Uterus (tissue), 4 donors: ENCODE data around the gene AGPAT4. TPM values are rescaled to one million over a fixed set of nuclear protein-coding genes. Genes with fewer than 3 reads are reported as not detected.

Experiments
- DNase-seq, 2 donors: peaks; one replicate each; pipeline ENCODE4 v3.0.0-alpha.2; 2019 to 2020
- H3K27ac ChIP-seq, 2 donors: fragments of 200-600 bp; sonication (generic); 1 replicate in 1 of 2; 2 replicates in 1 of 2; pipeline ENCODE4 v1.5.1; 2016 to 2018
- H3K27me3 ChIP-seq, 2 donors: fragments of 200-600 bp; sonication (generic); one replicate each; pipeline ENCODE4 v1.5.1; 2018 to 2019; ENCODE audit warnings: control low read depth in 1 of 2
- H3K36me3 ChIP-seq, 2 donors: fragments of 200-600 bp; sonication (generic); one replicate each; pipeline ENCODE4 v1.5.1; 2019; ENCODE audit warnings: control low read depth in 1 of 2
- H3K4me1 ChIP-seq, 2 donors: fragments of 200-600 bp; sonication (generic); one replicate each; pipeline ENCODE4 v1.5.1; 2018 to 2019; ENCODE audit warnings: control low read depth in 1 of 2
- H3K4me3 ChIP-seq, 2 donors: fragments of 200-600 bp; sonication (generic); 1 replicate in 1 of 2; 2 replicates in 1 of 2; pipeline ENCODE4 v1.5.1; 2018 to 2019; ENCODE audit warnings: mild to moderate bottlenecking in 1 of 2
- H3K9me3 ChIP-seq, 2 donors: fragments of 200-600 bp; sonication (generic); one replicate each; pipeline ENCODE4 v1.5.1; 2019; ENCODE audit warnings: control low read depth in 1 of 2
- POLR2A ChIP-seq, 2 donors: fragments of 450-650 bp; IDR thresholded peaks; one replicate each; pipeline ENCODE4 v1.6.1; 2016; ENCODE audit warnings: antibody characterized with exemption in 2 of 2, mild to moderate bottlenecking in 1 of 2, moderate library complexity in 1 of 2
- intact Hi-C: fragments of 100-400 bp; cut with DNase I; formaldehyde crosslinking; loops from one replicate; pipeline ENCODE4 v1.15.1; 2023; ENCODE audit warnings: low total_unique reads
- total RNA-seq, 4 donors: library from RNA; depleted of rRNA in 3 of 4; stranded (reverse); fragments of >200 nt in 3 of 4; gene quantifications; one replicate each; pipeline versions ENCODE4 v1.1.0 to v1.2.4, GENCODE V29; 2014 to 2023
- TF ChIP-seq, protein P1 (sequence below), 4 experiments: fragments of 200-600 bp in 2 of 4; fragments of 450-650 bp in 2 of 4; sonication (generic) in 2 of 4; IDR thresholded peaks; one replicate each; pipeline ENCODE4 v1.5.1; 2016 to 2019; ENCODE audit warnings: antibody characterized with exemption in 4 of 4, mild to moderate bottlenecking in 2 of 4, moderate library complexity in 1 of 4
- donor health status: DM: yes; HTN: yes; CAD: no.

AGPAT4 gene
- total RNA-seq, 4 donors from 2014 or later: 2.9 to 18.1 (median 15.1) TPM

DNA sequence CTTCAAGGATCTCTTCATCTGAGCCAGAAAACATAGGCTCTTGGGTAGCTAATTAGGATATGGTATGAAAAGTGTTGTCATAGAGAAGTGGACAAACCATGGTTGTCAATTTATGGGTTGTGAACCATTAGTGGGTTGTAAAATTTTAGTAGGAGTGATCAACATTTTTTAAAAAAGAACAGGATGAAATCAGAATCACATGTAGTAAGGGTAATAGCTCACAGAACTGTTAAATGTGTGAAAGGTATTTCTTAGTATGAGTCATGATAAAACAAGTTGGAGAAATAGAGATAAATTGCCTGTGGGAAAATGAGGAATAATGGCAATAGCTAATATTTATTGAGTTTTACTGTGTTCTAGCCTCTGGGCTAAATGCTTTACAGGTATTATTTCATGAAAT lies 168.9 kb downstream of the AGPAT4 start:
- intact Hi-C loops: no loop called here
- H3K4me1 ChIP-seq: no peaks in the 10 kb centered on the region
- H3K36me3 ChIP-seq: no peaks in the 10 kb centered on the region
- no peaks in the 10 kb centered on the region for H3K27me3 ChIP-seq
- peak overlapping the region; percentile 46 to 48 for H3K27ac ChIP-seq
- no peak for DNase-seq
- no peak overlapping the region for H3K4me3 ChIP-seq
- TF ChIP-seq, protein P1, sequence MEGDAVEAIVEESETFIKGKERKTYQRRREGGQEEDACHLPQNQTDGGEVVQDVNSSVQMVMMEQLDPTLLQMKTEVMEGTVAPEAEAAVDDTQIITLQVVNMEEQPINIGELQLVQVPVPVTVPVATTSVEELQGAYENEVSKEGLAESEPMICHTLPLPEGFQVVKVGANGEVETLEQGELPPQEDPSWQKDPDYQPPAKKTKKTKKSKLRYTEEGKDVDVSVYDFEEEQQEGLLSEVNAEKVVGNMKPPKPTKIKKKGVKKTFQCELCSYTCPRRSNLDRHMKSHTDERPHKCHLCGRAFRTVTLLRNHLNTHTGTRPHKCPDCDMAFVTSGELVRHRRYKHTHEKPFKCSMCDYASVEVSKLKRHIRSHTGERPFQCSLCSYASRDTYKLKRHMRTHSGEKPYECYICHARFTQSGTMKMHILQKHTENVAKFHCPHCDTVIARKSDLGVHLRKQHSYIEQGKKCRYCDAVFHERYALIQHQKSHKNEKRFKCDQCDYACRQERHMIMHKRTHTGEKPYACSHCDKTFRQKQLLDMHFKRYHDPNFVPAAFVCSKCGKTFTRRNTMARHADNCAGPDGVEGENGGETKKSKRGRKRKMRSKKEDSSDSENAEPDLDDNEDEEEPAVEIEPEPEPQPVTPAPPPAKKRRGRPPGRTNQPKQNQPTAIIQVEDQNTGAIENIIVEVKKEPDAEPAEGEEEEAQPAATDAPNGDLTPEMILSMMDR (IDR thresholded peaks at IDR 0.05): no peak
- no peak for TF ChIP-seq POLR2A (IDR thresholded peaks at IDR 0.05)
- H3K9me3 ChIP-seq: no peaks in the 10 kb centered on the region

DNA sequence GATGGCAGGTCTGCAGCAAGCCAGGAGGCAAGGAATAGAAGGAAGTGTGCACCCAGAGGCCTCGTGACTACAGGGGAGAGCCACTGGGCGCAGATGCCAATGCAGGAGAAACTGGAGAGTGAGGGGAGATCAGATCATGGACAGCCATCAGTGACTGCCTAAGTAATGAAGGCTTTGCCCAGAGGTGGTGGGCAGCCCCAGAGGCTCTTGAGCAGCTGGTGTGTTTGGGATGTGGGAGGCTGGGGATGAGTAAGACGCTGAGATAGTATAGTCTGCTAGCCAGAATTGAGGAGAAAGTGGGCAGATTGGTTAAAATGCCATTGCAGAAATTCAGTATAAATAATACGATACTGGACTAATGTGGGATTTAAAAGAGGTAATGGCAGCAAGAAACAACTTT lies 170.4 kb downstream of the AGPAT4 start:
- Histone ChIP-seq H3K36me3 (no peaks in the 10 kb centered on the region), H3K4me3 (no peak overlapping the region), H3K9me3 (no peaks in the 10 kb centered on the region), H3K27me3 (no peaks in the 10 kb centered on the region), H3K4me1 (no peaks in the 10 kb centered on the region), H3K27ac (no peak overlapping the region)
- intact Hi-C loops: no loop called here
- TF ChIP-seq, protein P1 (IDR thresholded peaks at IDR 0.05): no peak
- no peak for TF ChIP-seq POLR2A (IDR thresholded peaks at IDR 0.05)
- no peak for DNase-seq

DNA sequence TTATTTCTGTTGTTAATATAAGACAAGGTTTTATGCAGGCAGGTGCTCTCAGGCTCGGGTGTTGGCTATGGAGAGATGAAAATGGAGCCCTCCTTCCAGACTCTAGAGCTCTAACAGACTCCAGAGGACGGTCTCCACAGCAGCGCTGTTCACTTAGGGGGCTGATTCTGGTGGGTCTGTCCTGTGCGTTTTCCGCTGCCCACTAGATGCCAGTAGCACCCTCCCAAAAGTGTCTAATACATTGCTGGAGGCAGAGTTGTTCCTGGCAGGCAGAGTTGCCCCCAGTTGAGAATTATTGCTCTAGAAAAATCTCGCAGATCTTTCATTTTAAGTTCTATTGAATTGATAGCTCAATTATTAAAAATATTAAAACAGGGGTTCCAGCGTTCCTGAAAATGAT lies 172.3 kb downstream of the AGPAT4 start:
- Histone ChIP-seq H3K9me3 (no peaks in the 10 kb centered on the region), H3K27ac (no peak overlapping the region), H3K27me3 (no peaks in the 10 kb centered on the region), H3K36me3 (no peaks in the 10 kb centered on the region), H3K4me1 (no peaks in the 10 kb centered on the region), H3K4me3 (no peak overlapping the region)
- intact Hi-C loops: no loop called here
- TF ChIP-seq, protein P1 (IDR thresholded peaks at IDR 0.05): no peak
- no peak for TF ChIP-seq POLR2A (IDR thresholded peaks at IDR 0.05)
- no peak for DNase-seq

DNA sequence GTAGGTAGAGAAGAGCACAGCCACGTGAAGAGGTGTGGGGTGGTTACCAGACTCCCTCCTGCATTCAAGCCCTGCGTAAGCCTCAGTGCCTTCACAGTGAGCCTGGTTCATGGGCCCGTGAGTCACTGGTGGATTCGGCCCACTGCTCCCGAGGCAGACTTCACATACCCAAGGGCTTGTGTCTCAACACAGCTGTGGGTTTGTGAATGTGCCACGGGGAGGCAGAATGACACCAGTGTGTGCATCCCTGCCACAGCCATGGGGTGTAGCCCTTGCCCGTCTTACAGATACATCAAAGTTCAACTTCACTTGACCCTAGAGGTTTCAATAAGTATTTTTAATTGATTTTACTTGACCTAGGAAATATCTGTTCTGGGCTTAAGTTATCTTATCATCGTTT lies 173.8 kb downstream of the AGPAT4 start:
- Histone ChIP-seq H3K4me1 (no peaks in the 10 kb centered on the region), H3K27ac (no peak overlapping the region), H3K27me3 (no peaks in the 10 kb centered on the region), H3K4me3 (no peak overlapping the region), H3K36me3 (no peaks in the 10 kb centered on the region), H3K9me3 (no peaks in the 10 kb centered on the region)
- intact Hi-C loops: no loop called here
- TF ChIP-seq, protein P1 (IDR thresholded peaks at IDR 0.05): no peak
- no peak for DNase-seq

DNA sequence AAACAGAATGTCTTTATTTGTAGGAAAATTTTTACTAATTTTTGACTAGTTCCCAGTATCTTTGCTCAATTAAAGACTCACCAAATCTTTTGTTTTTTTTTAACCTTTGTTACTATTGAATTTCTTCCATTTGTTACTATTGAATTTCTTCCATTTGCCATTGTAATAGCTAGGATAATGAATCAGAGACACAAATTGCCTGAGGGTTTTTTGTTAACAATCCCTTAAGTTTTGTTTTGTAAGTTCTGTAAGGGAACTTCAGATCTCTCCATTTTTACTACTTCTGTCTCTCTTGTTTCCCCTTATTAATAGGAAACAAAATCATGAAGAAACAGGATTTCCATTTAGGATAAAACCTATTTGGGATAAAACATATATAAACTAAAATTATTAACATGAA lies 177.9 kb downstream of the AGPAT4 start:
- no peak for DNase-seq
- Histone ChIP-seq H3K27me3 (no peaks in the 10 kb centered on the region), H3K4me1 (peaks cover 0 to 3% of the 10 kb centered on the region in 2 donors), H3K36me3 (no peaks in the 10 kb centered on the region), H3K9me3 (no peaks in the 10 kb centered on the region), H3K27ac (no peak overlapping the region), H3K4me3 (no peak overlapping the region)
- intact Hi-C loops: loop anchor here (10.0 kb wide), 1 partner anchor 101 kb away; the partner anchor contains the start of gene MAP3K4
- TF ChIP-seq, protein P1 (IDR thresholded peaks at IDR 0.05): no peak
- no peak for TF ChIP-seq POLR2A (IDR thresholded peaks at IDR 0.05)
